HCT116 (cell line): ENCODE measurements around the gene ACY1. TPM values are rescaled to one million over a fixed set of nuclear protein-coding genes. Genes with fewer than 3 reads are reported as not detected.

Source experiments
- ATAC-seq: fragments of 200-7000 bp; cut with Tn5 transposase; 2 replicates; pipeline ENCODE4 v1.9.1; 2020; ENCODE audit warnings: mild to moderate bottlenecking, moderate library complexity
- BruUV-seq: library from RNA; stranded (reverse); fragments of 400-500 nt; replicated peaks from 2 replicates; lab custom pipeline; 2021; lab: Mats Ljungman, UMichigan
- CTCF ChIA-PET: fragments of 300-600 bp; sonication (Branson Sonifier 250); formaldehyde crosslinking; loops from one replicate; lab custom pipeline; 2021; ENCODE audit warnings: antibody characterized with exemption; lab: Charles Lee
- POLR2A ChIA-PET: fragments of 300-600, 350-600 bp; sonication (Branson Sonifier 250); formaldehyde crosslinking; loops from one replicate; lab custom pipeline; 2021; ENCODE audit warnings: antibody characterized with exemption; lab: Charles Lee
- RAD21 ChIA-PET, 2 experiments: fragments of 300-600 bp; sonication (Branson Sonifier 250); formaldehyde crosslinking; loops; one replicate each; lab custom pipeline; 2023; ENCODE audit warnings: low total read pairs in 2 of 2; ENCODE audit not compliant: uncharacterized antibody in 2 of 2, unreplicated experiment in 2 of 2, low non-redundant PET in 1 of 2; lab: Charles Lee
- DNase-seq: peaks from one replicate; pipeline ENCODE4 v3.0.0-alpha.2; 2010; ENCODE audit warnings: low read depth, low spot score
- H2AFZ ChIP-seq: fragments of 200-600 bp; shearing (Covaris generic), sonication (generic); 2 replicates; pipeline ENCODE4 v1.6.1; 2017; ENCODE audit warnings: low read depth, mixed run types, mixed read lengths, antibody characterized with exemption, low read length; ENCODE audit not compliant: poor library complexity, severe bottlenecking
- H3K27ac ChIP-seq: 2 replicates; pipeline ENCODE4 v1.5.1; 2012; ENCODE audit warnings: low read depth, low read length
- H3K27me3 ChIP-seq: fragments of 200-600 bp; sonication (generic); 2 replicates; pipeline ENCODE4 v1.6.1; 2016; ENCODE audit warnings: mixed run types, low read length, mixed read lengths; ENCODE audit not compliant: insufficient read depth
- H3K36me3 ChIP-seq, 2 experiments: fragments of 200-500 bp in 1 of 2; fragments of 200-600 bp in 1 of 2; sonication (Bioruptor generic) in 1 of 2; sonication (generic) in 1 of 2; 2 replicates each; pipeline versions ENCODE4 v1.5.1 to v1.6.1; 2014 to 2016; ENCODE audit warnings: low read length in 2 of 2, inconsistent platforms in 1 of 2, mixed read lengths in 1 of 2, mixed run types in 1 of 2; ENCODE audit not compliant: insufficient read depth in 2 of 2, control insufficient read depth in 1 of 2
- H3K4me1 ChIP-seq, 2 experiments: fragments of 200-600 bp in 1 of 2; sonication (generic) in 1 of 2; 2 replicates each; pipeline versions ENCODE4 v1.5.1 to v1.6.1; 2012 to 2017; ENCODE audit warnings: low read length in 2 of 2, inconsistent platforms in 1 of 2, mild to moderate bottlenecking in 1 of 2, mixed read lengths in 1 of 2, mixed run types in 1 of 2, moderate library complexity in 1 of 2; ENCODE audit not compliant: insufficient read depth in 2 of 2, control insufficient read depth in 1 of 2
- H3K4me2 ChIP-seq: fragments of 200-600 bp; sonication (generic); 2 replicates; pipeline ENCODE4 v1.6.1; 2017; ENCODE audit warnings: mixed run types, low read length, mixed read lengths
- H3K4me3 ChIP-seq, 2 experiments: fragments of 200-600 bp in 1 of 2; sonication (generic) in 1 of 2; replicated peaks in 1 of 2; 2 replicates each; pipeline ENCODE4 v1.5.1; 2011 to 2016; ENCODE audit warnings: low read length in 2 of 2, control low read depth in 1 of 2, low read depth in 1 of 2, mild to moderate bottlenecking in 1 of 2, mixed read lengths in 1 of 2, mixed run types in 1 of 2
- H3K79me2 ChIP-seq: fragments of 200-600 bp; sonication (generic); 2 replicates; pipeline ENCODE4 v1.6.1; 2017; ENCODE audit warnings: mild to moderate bottlenecking, mixed run types, low read length, moderate library complexity, mixed read lengths; ENCODE audit not compliant: insufficient read depth
- H3K9ac ChIP-seq: fragments of 200-600 bp; sonication (generic); 2 replicates; pipeline ENCODE4 v1.6.1; 2016; ENCODE audit warnings: low read length, mixed read lengths
- H3K9me2 ChIP-seq: fragments of 200-600 bp; sonication (generic), shearing (Covaris generic); 2 replicates; pipeline ENCODE4 v1.6.1; 2017; ENCODE audit warnings: mixed run types, mild to moderate bottlenecking, moderate library complexity; ENCODE audit not compliant: insufficient read depth
- H3K9me3 ChIP-seq, 2 experiments: fragments of 200-500 bp in 1 of 2; fragments of 200-600 bp in 1 of 2; sonication (Bioruptor generic) in 1 of 2; sonication (generic) in 1 of 2; 2 replicates each; pipeline ENCODE4 v1.6.1; 2014 to 2017; ENCODE audit warnings: low read length in 2 of 2, mixed read lengths in 2 of 2, inconsistent platforms in 1 of 2, low read depth in 1 of 2, mild to moderate bottlenecking in 1 of 2, mixed run types in 1 of 2, moderate library complexity in 1 of 2; ENCODE audit not compliant: control insufficient read depth in 1 of 2, insufficient read depth in 1 of 2
- H4K20me1 ChIP-seq: fragments of 200-600 bp; sonication (generic), shearing (Covaris generic); 2 replicates; pipeline ENCODE4 v1.6.1; 2017; ENCODE audit warnings: mixed run types, mild to moderate bottlenecking, moderate library complexity; ENCODE audit not compliant: insufficient read depth
- CBX3 ChIP-seq: IDR thresholded peaks from 2 replicates; pipeline ENCODE4 v1.6.1; 2012; ENCODE audit warnings: low read depth
- EZH2 ChIP-seq: fragments of 200-600 bp; sonication (generic); IDR thresholded peaks from 2 replicates; pipeline ENCODE4 v1.6.1; 2017; ENCODE audit warnings: antibody characterized with exemption, mixed run types
- EZH2phosphoT487 ChIP-seq: fragments of 200-600 bp; IDR thresholded peaks from 2 replicates; pipeline ENCODE4 v1.6.1; 2018; ENCODE audit warnings: antibody characterized with exemption, borderline replicate concordance
- FOSL1 ChIP-seq: IDR thresholded peaks from 2 replicates; pipeline ENCODE4 v1.6.1; 2012; ENCODE audit warnings: low read depth
- MAX ChIP-seq: IDR thresholded peaks from 2 replicates; pipeline ENCODE4 v1.6.1; 2012
- POLR2A ChIP-seq: IDR thresholded peaks from 2 replicates; pipeline ENCODE4 v1.7.0; 2011; ENCODE audit warnings: borderline replicate concordance; ENCODE audit not compliant: insufficient read depth, insufficient read length; ENCODE audit errors: extremely low read depth
- REST ChIP-seq: IDR thresholded peaks from 2 replicates; pipeline ENCODE4 v1.6.1; 2012; ENCODE audit warnings: low read depth
- YY1 ChIP-seq: IDR thresholded peaks from 2 replicates; pipeline ENCODE4 v1.6.1; 2011; ENCODE audit warnings: low read length, low read depth, moderate library complexity, mild to moderate bottlenecking; ENCODE audit not compliant: insufficient replicate concordance; ENCODE audit errors: extremely low read depth
- ZBTB33 ChIP-seq: IDR thresholded peaks from 2 replicates; pipeline ENCODE4 v1.6.1; 2011; ENCODE audit warnings: mild to moderate bottlenecking, low read length, moderate library complexity; ENCODE audit not compliant: insufficient replicate concordance; ENCODE audit errors: extremely low read depth
- ZFX ChIP-seq: fragments of 450-650 bp; IDR thresholded peaks from 2 replicates; pipeline ENCODE4 v1.6.1; 2017
- intact Hi-C: fragments of 100-400 bp; cut with micrococcal nuclease; formaldehyde crosslinking; loops from 2 replicates; pipeline ENCODE4 v1.10.0; 2022
- total RNA-seq: library from RNA; stranded (reverse); gene quantifications from one replicate; pipeline ENCODE4 v1.2.1, GENCODE V29; 2021; ENCODE audit not compliant: unreplicated experiment

Gene ACY1
- total RNA-seq, 1 experiment from 2014 or later, result 73.2 TPM

GRCh38 chr3:51949121-51949520, 34.2 kb upstream of the ACY1 start:
- intact Hi-C loops, result no loop called here
- H3K9me2 ChIP-seq, result no peaks in the 10 kb centered on the region
- BruUV-seq, result no TSS peak
- no peaks in the 10 kb centered on the region for H3K4me1 ChIP-seq
- H3K4me2 ChIP-seq, result no peak overlapping the region
- ChIA-PET RAD21 (no interaction called here), POLR2A (no interaction called here), CTCF (no interaction called here)
- no peak overlapping the region for H3K27ac ChIP-seq
- no peaks in the 10 kb centered on the region for H3K9me3 ChIP-seq
- H3K9ac ChIP-seq, result no peak overlapping the region
- no peaks in the 10 kb centered on the region for H3K79me2 ChIP-seq
- ATAC-seq, result no peak
- DNase-seq, result no peak
- no peaks in the 10 kb centered on the region for H3K27me3 ChIP-seq
- no peaks in the 10 kb centered on the region for H3K36me3 ChIP-seq
- no peak for TF ChIP-seq EZH2phosphoT487
- no peak for TF ChIP-seq MAX
- no peak for TF ChIP-seq POLR2A
- TF ChIP-seq ZBTB33, result no peak
- TF ChIP-seq YY1, result no peak
- no peak overlapping the region for H3K4me3 ChIP-seq
- H2AFZ ChIP-seq, result no peak overlapping the region
- no peaks in the 10 kb centered on the region for H4K20me1 ChIP-seq

- Histone ChIP-seq H3K9ac (no peak overlapping the region), H2AFZ (no peak overlapping the region), H3K79me2 (no peaks in the 10 kb centered on the region), H3K27me3 (no peaks in the 10 kb centered on the region), H3K9me2 (no peaks in the 10 kb centered on the region), H3K36me3 (no peaks in the 10 kb centered on the region), H3K4me2 (no peak overlapping the region), H3K27ac (no peak overlapping the region), H3K9me3 (no peaks in the 10 kb centered on the region), H4K20me1 (no peaks in the 10 kb centered on the region), H3K4me1 (no peaks in the 10 kb centered on the region), H3K4me3 (no peak overlapping the region)
- CTCF ChIA-PET, result interaction anchor here (2.2 kb wide), 1 partner anchor 22 kb away, joined by 8 read pairs; the partner anchor contains the start of gene ABHD14B
- BruUV-seq, result no TSS peak
- ATAC-seq (no peak), DNase-seq (no peak)
- RAD21 ChIA-PET, result no interaction called here
- POLR2A ChIA-PET, result no interaction called here
- intact Hi-C loops, result no loop called here
- TF ChIP-seq REST (no peak), EZH2 (no peak), ZFX (no peak), CBX3 (no peak), FOSL1 (no peak)
Measured at GRCh38 chr3:51950899-51951298, 32.4 kb upstream of the ACY1 start.
